HepG2 (cell line): ENCODE measurements around the gene TTC31. TPM values are rescaled to one million over a fixed set of nuclear protein-coding genes. Genes with fewer than 3 reads are reported as not detected.

Experiments used
- CBX1 ChIP-seq: IDR thresholded peaks from one replicate; pipeline ENCODE4 v1.6.1; 2016; ENCODE audit warnings: antibody characterized with exemption, low read depth
- CBX2 ChIP-seq, 2 experiments: fragments of 200-600 bp in 1 of 2; sonication (generic); formaldehyde crosslinking in 1 of 2; IDR thresholded peaks; 2 replicates each; pipeline versions ENCODE4 v1.7.0 to v1.8.1; 2018 to 2022; ENCODE audit warnings: low read depth in 2 of 2, low read length in 1 of 2, mild to moderate bottlenecking in 1 of 2, missing genetic modification reagents in 1 of 2
- ELF1 ChIP-seq: sonication (generic); formaldehyde crosslinking; IDR thresholded peaks from 2 replicates; pipeline ENCODE4 v1.4.0; 2020; ENCODE audit warnings: missing genetic modification reagents
- GTF2F1 ChIP-seq: fragments of 150-350 bp; IDR thresholded peaks from 2 replicates; pipeline ENCODE4 v1.6.1; 2014; ENCODE audit warnings: low read length
- HNRNPLL ChIP-seq: fragments of 200-400 bp; formaldehyde crosslinking; IDR thresholded peaks from 2 replicates; pipeline ENCODE4 v1.6.1; 2017; ENCODE audit warnings: mild to moderate bottlenecking, low read depth, low read length; ENCODE audit not compliant: poor library complexity, severe bottlenecking
- ISX ChIP-seq: sonication (generic); formaldehyde crosslinking; conservative IDR thresholded peaks from 2 replicates; pipeline ENCODE4 v1.5.0; 2020; ENCODE audit warnings: missing genetic modification reagents
- JUNB ChIP-seq: sonication (generic); formaldehyde crosslinking; IDR thresholded peaks from 2 replicates; pipeline ENCODE4 v1.8.0; 2022; ENCODE audit warnings: missing genetic modification reagents, mild to moderate bottlenecking, borderline replicate concordance
- KDM2A ChIP-seq: sonication (generic); formaldehyde crosslinking; IDR thresholded peaks from 2 replicates; pipeline ENCODE4 v1.4.0; 2020; ENCODE audit warnings: low read depth, missing genetic modification reagents, borderline replicate concordance
- MEF2D ChIP-seq: sonication (generic); formaldehyde crosslinking; IDR thresholded peaks from 2 replicates; pipeline ENCODE4 v1.5.1; 2020; ENCODE audit warnings: mild to moderate bottlenecking, missing genetic modification reagents
- NFKB2 ChIP-seq: sonication (generic); formaldehyde crosslinking; IDR thresholded peaks from 2 replicates; pipeline ENCODE4 v1.4.0; 2020; ENCODE audit warnings: missing genetic modification reagents, borderline replicate concordance
- SP5 ChIP-seq: IDR thresholded peaks from 2 replicates; pipeline ENCODE4 v1.6.1; 2016; ENCODE audit warnings: low read depth, borderline replicate concordance
- U2AF1 ChIP-seq: fragments of 200-400 bp; formaldehyde crosslinking; optimal IDR thresholded peaks from 2 replicates; pipeline ENCODE3; 2017; ENCODE audit warnings: mild to moderate bottlenecking, low read depth, low read length
- ZFP1 ChIP-seq: IDR thresholded peaks from 2 replicates; pipeline ENCODE4 v1.6.1; 2016
- ZNF207 ChIP-seq: fragments of 450-650 bp; IDR thresholded peaks from 2 replicates; pipeline ENCODE4 v1.6.1; 2016; ENCODE audit warnings: antibody characterized with exemption, borderline replicate concordance
- ZNF30 ChIP-seq: sonication (generic); formaldehyde crosslinking; IDR thresholded peaks from 2 replicates; pipeline ENCODE4 v1.5.0; 2020; ENCODE audit warnings: mild to moderate bottlenecking, missing genetic modification reagents
- ZNF501 ChIP-seq: sonication (generic); formaldehyde crosslinking; IDR thresholded peaks from 2 replicates; pipeline ENCODE4 v1.5.1; 2020; ENCODE audit warnings: mild to moderate bottlenecking, moderate library complexity, missing genetic modification reagents
- polyA plus RNA-seq, 8 experiments: library from polyadenylated mRNA; depleted of rRNA in 3 of 8; stranded (reverse) in 7 of 8; unstranded in 1 of 8; fragments of >200 nt; fragmentation: Illumina TruSeq in 4 of 8; extraction: Trizol in 4 of 8; gene quantifications; 2 replicates each; pipeline versions ENCODE4 v1.2.1 to v1.2.3, GENCODE V29; 2011 to 2016; ENCODE audit warnings: low read depth in 4 of 8, missing spikeins in 1 of 8, mixed read lengths in 1 of 8; ENCODE audit not compliant: insufficient read depth in 1 of 8
- total RNA-seq, 5 experiments: library from RNA; depleted of rRNA; stranded (reverse); fragments of >200 nt; fragmentation: Illumina TruSeq; extraction: Trizol; gene quantifications; 2 replicates each; pipeline ENCODE4 v1.2.3, GENCODE V29; 2016; ENCODE audit warnings: low read depth in 1 of 5
- TF ChIP-seq, protein P1 (sequence below): sonication (generic); formaldehyde crosslinking; conservative IDR thresholded peaks from 2 replicates; pipeline ENCODE4 v1.4.0; 2020; ENCODE audit warnings: missing genetic modification reagents
- TF ChIP-seq, protein P2 (sequence below): IDR thresholded peaks from 2 replicates; pipeline ENCODE4 v1.6.1; 2016; ENCODE audit warnings: mild to moderate bottlenecking, missing biosample characterization, missing genetic modification reagents
- TF ChIP-seq, protein P3 (sequence below): sonication (generic); formaldehyde crosslinking; IDR thresholded peaks from 2 replicates; pipeline ENCODE4; 2020; ENCODE audit warnings: missing genetic modification reagents, mild to moderate bottlenecking, borderline replicate concordance
- TF ChIP-seq, protein P4 (sequence below): sonication (generic); formaldehyde crosslinking; IDR thresholded peaks from 2 replicates; pipeline ENCODE4 v1.5.0; 2020; ENCODE audit warnings: mild to moderate bottlenecking, missing genetic modification reagents
- TF ChIP-seq, protein P5 (sequence below): IDR thresholded peaks from 2 replicates; pipeline ENCODE4 v1.6.1; 2016; ENCODE audit warnings: missing compliant biosample characterization, missing genetic modification reagents, borderline replicate concordance

Gene TTC31
- total and polyA plus RNA-seq, 2 of the 13 experiments (the other 11 are each of a cell fraction or from before 2014, with no cell fraction given), result 28.3 to 39.5 TPM

DNA sequence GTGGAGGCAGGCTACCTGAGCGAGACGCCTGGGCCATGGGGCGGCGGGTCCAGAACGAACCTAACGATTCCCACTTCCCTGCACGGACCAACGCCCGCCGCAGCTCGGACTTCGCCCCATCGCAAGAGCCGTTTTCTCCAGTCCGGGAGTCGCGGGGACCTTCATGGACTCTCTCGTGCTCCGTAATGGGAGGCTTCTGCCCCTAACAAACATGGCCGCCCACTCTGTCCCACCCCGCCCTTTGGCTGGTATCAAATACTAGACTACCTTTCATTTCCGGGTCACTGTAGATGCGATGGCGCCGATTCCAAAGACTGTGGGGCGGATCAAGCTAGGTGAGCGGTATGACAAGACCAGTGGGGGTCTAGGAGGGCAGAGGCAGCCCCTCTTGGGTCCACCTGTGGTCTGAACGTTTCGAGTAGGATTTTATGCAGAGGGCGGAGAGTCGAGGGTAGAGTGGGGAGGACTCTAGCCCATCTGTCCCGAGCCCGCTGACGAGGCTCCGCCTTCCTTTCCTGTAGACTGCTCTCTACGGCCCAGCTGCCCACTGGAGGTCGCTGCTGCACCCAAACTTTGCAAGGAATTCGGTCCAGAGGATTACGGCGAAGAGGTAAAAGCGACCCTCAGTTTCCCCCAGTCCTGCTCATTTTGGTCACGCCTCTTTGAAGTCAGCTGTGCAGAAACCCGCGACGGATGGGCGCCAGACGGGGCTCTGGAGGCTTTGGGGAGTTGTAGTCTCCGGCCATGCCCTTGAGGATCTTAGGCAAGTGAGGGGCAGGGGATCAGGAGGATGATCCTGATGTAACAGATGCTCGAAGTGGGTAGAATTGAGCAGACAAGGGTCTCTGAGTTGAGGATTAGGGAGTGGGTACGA, at the start of gene TTC31, which contains the start of gene CCDC142 (continued):
- TF ChIP-seq, protein P1, sequence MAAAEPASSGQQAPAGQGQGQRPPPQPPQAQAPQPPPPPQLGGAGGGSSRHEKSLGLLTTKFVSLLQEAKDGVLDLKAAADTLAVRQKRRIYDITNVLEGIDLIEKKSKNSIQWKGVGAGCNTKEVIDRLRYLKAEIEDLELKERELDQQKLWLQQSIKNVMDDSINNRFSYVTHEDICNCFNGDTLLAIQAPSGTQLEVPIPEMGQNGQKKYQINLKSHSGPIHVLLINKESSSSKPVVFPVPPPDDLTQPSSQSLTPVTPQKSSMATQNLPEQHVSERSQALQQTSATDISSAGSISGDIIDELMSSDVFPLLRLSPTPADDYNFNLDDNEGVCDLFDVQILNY (CRISPR knock-in tag), result no peak
- TF ChIP-seq ZNF30 (peak; percentile 11; the same call in 1 of the 2 replicates), HNRNPLL (peak; percentile 71), ELF1 (peak; percentile 90), GTF2F1 (0 out of 2 replicates have a peak, but pooled peaks have one; percentile 52), CBX2 (IDR thresholded peaks at IDR 0.05; ENCODE audit: low read depth, low read length) (no peak), CBX2 (CRISPR knock-in tag; IDR thresholded peaks at IDR 0.05; ENCODE audit: low read depth) (no peak), MEF2D (CRISPR knock-in tag) (peak; percentile 93), JUNB (CRISPR knock-in tag) (no peak), CBX1 (peak; percentile 88), U2AF1 (peak; percentile 86), ZNF207 (no peak), KDM2A (CRISPR knock-in tag) (peak; percentile 96), SP5 (peak; percentile 83), ZFP1 (CRISPR knock-in tag) (peak; percentile 88), NFKB2 (peak; percentile 92; the same call in 1 of the 2 replicates), ISX (CRISPR knock-in tag) (no peak), ZNF501 (CRISPR knock-in tag) (peak; percentile 99)
- TF ChIP-seq, protein P2, sequence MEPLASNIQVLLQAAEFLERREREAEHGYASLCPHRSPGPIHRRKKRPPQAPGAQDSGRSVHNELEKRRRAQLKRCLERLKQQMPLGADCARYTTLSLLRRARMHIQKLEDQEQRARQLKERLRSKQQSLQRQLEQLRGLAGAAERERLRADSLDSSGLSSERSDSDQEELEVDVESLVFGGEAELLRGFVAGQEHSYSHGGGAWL (CRISPR knock-in tag), result peak; percentile 89
- TF ChIP-seq, protein P3, sequence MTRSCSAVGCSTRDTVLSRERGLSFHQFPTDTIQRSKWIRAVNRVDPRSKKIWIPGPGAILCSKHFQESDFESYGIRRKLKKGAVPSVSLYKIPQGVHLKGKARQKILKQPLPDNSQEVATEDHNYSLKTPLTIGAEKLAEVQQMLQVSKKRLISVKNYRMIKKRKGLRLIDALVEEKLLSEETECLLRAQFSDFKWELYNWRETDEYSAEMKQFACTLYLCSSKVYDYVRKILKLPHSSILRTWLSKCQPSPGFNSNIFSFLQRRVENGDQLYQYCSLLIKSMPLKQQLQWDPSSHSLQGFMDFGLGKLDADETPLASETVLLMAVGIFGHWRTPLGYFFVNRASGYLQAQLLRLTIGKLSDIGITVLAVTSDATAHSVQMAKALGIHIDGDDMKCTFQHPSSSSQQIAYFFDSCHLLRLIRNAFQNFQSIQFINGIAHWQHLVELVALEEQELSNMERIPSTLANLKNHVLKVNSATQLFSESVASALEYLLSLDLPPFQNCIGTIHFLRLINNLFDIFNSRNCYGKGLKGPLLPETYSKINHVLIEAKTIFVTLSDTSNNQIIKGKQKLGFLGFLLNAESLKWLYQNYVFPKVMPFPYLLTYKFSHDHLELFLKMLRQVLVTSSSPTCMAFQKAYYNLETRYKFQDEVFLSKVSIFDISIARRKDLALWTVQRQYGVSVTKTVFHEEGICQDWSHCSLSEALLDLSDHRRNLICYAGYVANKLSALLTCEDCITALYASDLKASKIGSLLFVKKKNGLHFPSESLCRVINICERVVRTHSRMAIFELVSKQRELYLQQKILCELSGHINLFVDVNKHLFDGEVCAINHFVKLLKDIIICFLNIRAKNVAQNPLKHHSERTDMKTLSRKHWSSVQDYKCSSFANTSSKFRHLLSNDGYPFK, result peak; percentile 96
- TF ChIP-seq, protein P4, sequence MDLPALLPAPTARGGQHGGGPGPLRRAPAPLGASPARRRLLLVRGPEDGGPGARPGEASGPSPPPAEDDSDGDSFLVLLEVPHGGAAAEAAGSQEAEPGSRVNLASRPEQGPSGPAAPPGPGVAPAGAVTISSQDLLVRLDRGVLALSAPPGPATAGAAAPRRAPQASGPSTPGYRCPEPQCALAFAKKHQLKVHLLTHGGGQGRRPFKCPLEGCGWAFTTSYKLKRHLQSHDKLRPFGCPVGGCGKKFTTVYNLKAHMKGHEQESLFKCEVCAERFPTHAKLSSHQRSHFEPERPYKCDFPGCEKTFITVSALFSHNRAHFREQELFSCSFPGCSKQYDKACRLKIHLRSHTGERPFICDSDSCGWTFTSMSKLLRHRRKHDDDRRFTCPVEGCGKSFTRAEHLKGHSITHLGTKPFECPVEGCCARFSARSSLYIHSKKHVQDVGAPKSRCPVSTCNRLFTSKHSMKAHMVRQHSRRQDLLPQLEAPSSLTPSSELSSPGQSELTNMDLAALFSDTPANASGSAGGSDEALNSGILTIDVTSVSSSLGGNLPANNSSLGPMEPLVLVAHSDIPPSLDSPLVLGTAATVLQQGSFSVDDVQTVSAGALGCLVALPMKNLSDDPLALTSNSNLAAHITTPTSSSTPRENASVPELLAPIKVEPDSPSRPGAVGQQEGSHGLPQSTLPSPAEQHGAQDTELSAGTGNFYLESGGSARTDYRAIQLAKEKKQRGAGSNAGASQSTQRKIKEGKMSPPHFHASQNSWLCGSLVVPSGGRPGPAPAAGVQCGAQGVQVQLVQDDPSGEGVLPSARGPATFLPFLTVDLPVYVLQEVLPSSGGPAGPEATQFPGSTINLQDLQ (CRISPR knock-in tag), result peak; percentile 46
- TF ChIP-seq, protein P5, sequence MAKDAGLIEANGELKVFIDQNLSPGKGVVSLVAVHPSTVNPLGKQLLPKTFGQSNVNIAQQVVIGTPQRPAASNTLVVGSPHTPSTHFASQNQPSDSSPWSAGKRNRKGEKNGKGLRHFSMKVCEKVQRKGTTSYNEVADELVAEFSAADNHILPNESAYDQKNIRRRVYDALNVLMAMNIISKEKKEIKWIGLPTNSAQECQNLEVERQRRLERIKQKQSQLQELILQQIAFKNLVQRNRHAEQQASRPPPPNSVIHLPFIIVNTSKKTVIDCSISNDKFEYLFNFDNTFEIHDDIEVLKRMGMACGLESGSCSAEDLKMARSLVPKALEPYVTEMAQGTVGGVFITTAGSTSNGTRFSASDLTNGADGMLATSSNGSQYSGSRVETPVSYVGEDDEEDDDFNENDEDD (CRISPR knock-in tag), result peak; percentile 78
